Calu3 (cell line): ENCODE measurements around the gene TAPT1. TPM values are rescaled to one million over a fixed set of nuclear protein-coding genes. Genes with fewer than 3 reads are reported as not detected.

Experiments used
- BruUV-seq: library from RNA; stranded (reverse); fragments of 400-500 nt; replicated peaks from 2 replicates; lab custom pipeline; 2021; lab: Mats Ljungman, UMichigan
- CTCF ChIA-PET: fragments of 300-600 bp; sonication (Branson Sonifier 250); formaldehyde crosslinking; loops from one replicate; lab custom pipeline; 2022; ENCODE audit warnings: antibody characterized with exemption; lab: Charles Lee
- DNase-seq: peaks from one replicate; pipeline ENCODE4 v3.0.0; 2022
- H3K27ac Mint-ChIP-seq: one replicate; pipeline ENCODE4 v1.8.0; 2022; ENCODE audit warnings: mixed read lengths; ENCODE audit not compliant: unreplicated experiment
- H3K27me3 Mint-ChIP-seq: one replicate; pipeline ENCODE4 v1.8.0; 2022; ENCODE audit warnings: mixed read lengths; ENCODE audit not compliant: unreplicated experiment
- H3K36me3 Mint-ChIP-seq: one replicate; pipeline ENCODE4 v1.8.0; 2022; ENCODE audit warnings: mild to moderate bottlenecking, moderate library complexity, mixed read lengths; ENCODE audit not compliant: insufficient read depth, unreplicated experiment
- H3K4me1 Mint-ChIP-seq: one replicate; pipeline ENCODE4 v1.8.0; 2022; ENCODE audit warnings: mild to moderate bottlenecking, low read depth, mixed read lengths; ENCODE audit not compliant: unreplicated experiment
- H3K4me3 Mint-ChIP-seq: one replicate; pipeline ENCODE4 v1.8.0; 2022; ENCODE audit warnings: mild to moderate bottlenecking, low read depth, moderate library complexity, mixed read lengths; ENCODE audit not compliant: unreplicated experiment
- H3K9me3 Mint-ChIP-seq: one replicate; pipeline ENCODE4 v1.8.0; 2022; ENCODE audit warnings: low read depth, mixed read lengths; ENCODE audit not compliant: unreplicated experiment
- intact Hi-C: fragments of 100-400 bp; cut with micrococcal nuclease; formaldehyde crosslinking; loops from one replicate; pipeline ENCODE4 v1.10.0; 2022; ENCODE audit not compliant: unreplicated experiment
- total RNA-seq: library from RNA; stranded (reverse); gene quantifications from 2 replicates; pipeline ENCODE4 v1.2.3, GENCODE V29; 2022
- TF ChIP-seq, protein P1 (sequence below): fragments of 200-600 bp; IDR thresholded peaks from one replicate; pipeline ENCODE4 v1.8.0; 2022; ENCODE audit warnings: antibody characterized with exemption; ENCODE audit not compliant: unreplicated experiment

The TAPT1 gene
- total RNA-seq, 1 experiment from 2014 or later = 31.5 TPM

DNA sequence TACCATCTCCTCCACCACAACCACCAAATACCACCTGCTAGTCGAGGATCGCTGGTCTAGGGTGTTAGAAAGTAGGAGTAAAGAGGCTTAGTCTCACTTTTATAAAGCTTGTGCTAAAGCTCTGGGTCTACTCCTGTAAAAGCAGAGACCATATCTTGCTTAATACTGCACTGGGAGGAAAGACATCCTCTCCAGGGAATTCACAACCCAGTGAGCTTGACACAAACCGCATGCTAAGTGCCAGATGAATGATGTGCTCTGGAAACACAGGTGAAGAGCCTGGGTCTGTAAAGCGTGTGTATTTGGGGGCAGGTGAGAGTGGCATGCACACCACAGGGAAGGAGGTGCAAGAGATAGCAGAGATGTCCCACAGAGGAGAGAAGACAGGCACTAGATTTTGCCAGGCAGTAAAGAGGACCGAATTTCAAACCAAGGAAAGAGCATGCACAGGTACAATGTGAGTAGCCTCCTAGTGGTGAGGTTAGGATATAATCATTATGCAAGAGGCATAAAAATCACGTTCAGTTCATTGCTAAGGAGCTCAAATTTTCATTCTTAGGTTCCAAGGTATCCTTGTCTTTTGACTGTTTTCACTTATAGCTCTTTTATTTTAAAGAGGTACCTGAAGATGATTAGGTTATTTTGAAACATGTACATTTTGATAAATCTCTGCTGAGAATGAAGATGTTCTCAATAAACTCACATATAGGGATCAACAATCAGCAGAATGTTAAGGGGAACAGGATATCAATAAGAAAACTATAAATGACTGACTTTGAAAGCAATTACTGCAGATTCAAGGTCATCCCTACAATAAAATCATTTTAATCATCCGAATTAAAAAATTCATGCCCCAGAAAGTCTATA, 20.7 kb downstream of the TAPT1 start:
- H3K27ac Mint-ChIP-seq = no peak overlapping the region
- TF ChIP-seq, protein P1, sequence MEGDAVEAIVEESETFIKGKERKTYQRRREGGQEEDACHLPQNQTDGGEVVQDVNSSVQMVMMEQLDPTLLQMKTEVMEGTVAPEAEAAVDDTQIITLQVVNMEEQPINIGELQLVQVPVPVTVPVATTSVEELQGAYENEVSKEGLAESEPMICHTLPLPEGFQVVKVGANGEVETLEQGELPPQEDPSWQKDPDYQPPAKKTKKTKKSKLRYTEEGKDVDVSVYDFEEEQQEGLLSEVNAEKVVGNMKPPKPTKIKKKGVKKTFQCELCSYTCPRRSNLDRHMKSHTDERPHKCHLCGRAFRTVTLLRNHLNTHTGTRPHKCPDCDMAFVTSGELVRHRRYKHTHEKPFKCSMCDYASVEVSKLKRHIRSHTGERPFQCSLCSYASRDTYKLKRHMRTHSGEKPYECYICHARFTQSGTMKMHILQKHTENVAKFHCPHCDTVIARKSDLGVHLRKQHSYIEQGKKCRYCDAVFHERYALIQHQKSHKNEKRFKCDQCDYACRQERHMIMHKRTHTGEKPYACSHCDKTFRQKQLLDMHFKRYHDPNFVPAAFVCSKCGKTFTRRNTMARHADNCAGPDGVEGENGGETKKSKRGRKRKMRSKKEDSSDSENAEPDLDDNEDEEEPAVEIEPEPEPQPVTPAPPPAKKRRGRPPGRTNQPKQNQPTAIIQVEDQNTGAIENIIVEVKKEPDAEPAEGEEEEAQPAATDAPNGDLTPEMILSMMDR = peak; percentile 30
- no peak for DNase-seq
- H3K4me3 Mint-ChIP-seq = no peak overlapping the region
- intact Hi-C loops = loop anchor here (5.0 kb wide), 1 partner anchor 298 kb away; no protein-coding TSS in a partner anchor
- no peaks in the 10 kb centered on the region for H3K9me3 Mint-ChIP-seq
- H3K36me3 Mint-ChIP-seq = peaks cover 4% of the 10 kb centered on the region
- H3K27me3 Mint-ChIP-seq = no peaks in the 10 kb centered on the region
- no TSS peak for BruUV-seq
- peaks cover 16% of the 10 kb centered on the region for H3K4me1 Mint-ChIP-seq
- CTCF ChIA-PET = interaction anchor here (0.6 to 1.6 kb wide), 8 partner anchors 9 to 178 kb away, joined by 3 to 8 read pairs (median 4); no protein-coding TSS in a partner anchor

DNA sequence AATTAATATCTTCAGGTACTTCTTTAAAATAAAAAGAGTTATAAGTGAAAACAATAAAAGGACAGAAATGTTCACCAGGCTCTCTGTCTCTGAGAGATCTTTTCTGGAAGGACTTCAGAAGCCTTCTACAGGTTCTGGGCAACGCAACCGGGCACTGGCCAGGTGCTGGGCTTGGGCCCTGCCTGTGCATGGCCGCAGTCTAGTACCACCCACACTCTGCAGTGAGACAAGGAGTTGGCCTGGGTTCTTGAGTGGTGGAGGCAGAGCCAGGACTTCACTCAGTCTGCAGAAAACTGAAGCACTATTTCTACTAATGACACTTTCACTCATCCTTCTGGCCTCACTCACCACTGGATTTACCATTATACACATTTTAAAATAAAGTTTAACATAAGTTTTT, 21.8 kb downstream of the TAPT1 start:
- Mint-ChIP-seq H3K4me1 (peaks cover 16% of the 10 kb centered on the region), H3K36me3 (no peaks in the 10 kb centered on the region)
- CTCF ChIA-PET = no interaction called here

DNA sequence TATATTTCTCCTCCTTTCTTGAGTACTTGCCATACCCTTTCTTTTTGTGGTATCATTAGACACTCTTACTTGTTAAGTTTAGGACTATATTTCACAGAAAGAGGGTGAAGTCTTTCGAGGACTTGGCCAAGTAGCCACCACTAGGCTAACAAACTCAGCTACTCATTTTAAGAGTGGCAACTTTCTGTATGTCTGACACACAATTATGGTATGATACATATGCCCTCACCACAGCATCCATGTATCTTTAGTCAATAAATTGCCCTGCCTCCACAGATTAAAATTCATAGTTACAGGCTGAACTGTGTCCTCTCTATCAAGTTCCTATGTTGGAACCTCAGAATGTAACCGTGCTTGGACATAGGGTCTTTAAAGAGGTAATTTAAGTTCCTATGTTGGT, 23.2 kb downstream of the TAPT1 start:
- Mint-ChIP-seq H3K27ac (no peak overlapping the region), H3K9me3 (no peaks in the 10 kb centered on the region), H3K36me3 (no peaks in the 10 kb centered on the region), H3K4me3 (no peak overlapping the region), H3K27me3 (no peaks in the 10 kb centered on the region), H3K4me1 (peaks cover 16% of the 10 kb centered on the region)
- intact Hi-C loops = no loop called here
- CTCF ChIA-PET = no interaction called here
- no TSS peak for BruUV-seq
- DNase-seq = no peak
- TF ChIP-seq, protein P1 = no peak

More for the DNA sequence above, 21.8 kb downstream of the TAPT1 start:
- H3K9me3 Mint-ChIP-seq = no peaks in the 10 kb centered on the region
- intact Hi-C loops = no loop called here
- TF ChIP-seq, protein P1 = no peak
- H3K27me3 Mint-ChIP-seq = no peaks in the 10 kb centered on the region
- no peak overlapping the region for H3K27ac Mint-ChIP-seq
- no TSS peak for BruUV-seq
- DNase-seq = no peak
- H3K4me3 Mint-ChIP-seq = no peak overlapping the region

DNA sequence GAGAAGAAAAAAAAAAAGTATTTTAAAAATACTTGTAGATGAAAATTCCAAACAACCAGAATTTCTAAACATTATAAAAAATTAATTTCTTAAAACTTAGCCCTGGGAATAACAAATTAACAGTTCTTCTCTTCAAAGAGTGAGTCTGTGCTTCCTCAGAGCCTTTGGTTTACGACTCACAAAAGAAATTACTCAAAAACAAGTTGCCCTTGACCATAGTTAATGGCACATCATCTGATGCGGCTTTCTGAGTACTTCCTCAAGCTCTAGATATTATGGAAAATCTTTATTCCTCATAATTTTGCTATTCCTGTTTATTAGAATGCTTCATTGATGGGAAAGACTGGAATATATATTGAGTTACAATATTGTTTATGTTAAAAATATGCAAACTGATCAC, 23.7 kb downstream of the TAPT1 start:
- CTCF ChIA-PET = no interaction called here
- intact Hi-C loops = no loop called here
- TF ChIP-seq, protein P1 = no peak
- no peaks in the 10 kb centered on the region for H3K36me3 Mint-ChIP-seq
- no peak for DNase-seq
- H3K27ac Mint-ChIP-seq = no peak overlapping the region
- H3K27me3 Mint-ChIP-seq = no peaks in the 10 kb centered on the region
- BruUV-seq = no TSS peak
- no peaks in the 10 kb centered on the region for H3K9me3 Mint-ChIP-seq
- no peak overlapping the region for H3K4me3 Mint-ChIP-seq
- peaks cover 16% of the 10 kb centered on the region for H3K4me1 Mint-ChIP-seq
